Measurements from ENCODE around the gene SPINK5.

DNA sequence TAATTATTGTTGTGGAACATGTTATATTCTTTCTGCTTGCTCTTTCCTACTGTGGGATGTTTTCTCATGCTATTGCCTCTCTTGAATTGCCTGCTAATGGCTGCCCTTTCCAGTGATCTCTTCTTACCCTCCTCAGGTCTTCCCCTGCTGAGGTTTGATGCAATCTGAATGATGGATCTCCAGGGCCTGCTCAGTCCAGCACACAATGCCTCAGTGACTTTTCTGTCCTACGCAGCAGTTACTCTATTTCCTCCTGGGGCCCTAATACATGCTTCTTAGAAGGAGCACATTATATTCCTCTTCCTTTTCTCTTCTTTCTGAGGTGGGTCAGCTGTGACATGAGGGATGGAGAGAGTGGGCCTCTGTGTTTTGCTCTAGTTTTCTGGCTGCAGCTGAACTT is 104.5 kb downstream of the SPINK5 start, which contains the start of gene SPINK14:
- TF ChIP-seq, protein P1, sequence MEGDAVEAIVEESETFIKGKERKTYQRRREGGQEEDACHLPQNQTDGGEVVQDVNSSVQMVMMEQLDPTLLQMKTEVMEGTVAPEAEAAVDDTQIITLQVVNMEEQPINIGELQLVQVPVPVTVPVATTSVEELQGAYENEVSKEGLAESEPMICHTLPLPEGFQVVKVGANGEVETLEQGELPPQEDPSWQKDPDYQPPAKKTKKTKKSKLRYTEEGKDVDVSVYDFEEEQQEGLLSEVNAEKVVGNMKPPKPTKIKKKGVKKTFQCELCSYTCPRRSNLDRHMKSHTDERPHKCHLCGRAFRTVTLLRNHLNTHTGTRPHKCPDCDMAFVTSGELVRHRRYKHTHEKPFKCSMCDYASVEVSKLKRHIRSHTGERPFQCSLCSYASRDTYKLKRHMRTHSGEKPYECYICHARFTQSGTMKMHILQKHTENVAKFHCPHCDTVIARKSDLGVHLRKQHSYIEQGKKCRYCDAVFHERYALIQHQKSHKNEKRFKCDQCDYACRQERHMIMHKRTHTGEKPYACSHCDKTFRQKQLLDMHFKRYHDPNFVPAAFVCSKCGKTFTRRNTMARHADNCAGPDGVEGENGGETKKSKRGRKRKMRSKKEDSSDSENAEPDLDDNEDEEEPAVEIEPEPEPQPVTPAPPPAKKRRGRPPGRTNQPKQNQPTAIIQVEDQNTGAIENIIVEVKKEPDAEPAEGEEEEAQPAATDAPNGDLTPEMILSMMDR (IDR thresholded peaks at IDR 0.05; ENCODE audit: low read depth, low read length, missing input control) = no peak
- no peak for TF ChIP-seq TAF1 (conservative IDR thresholded peaks at IDR 0.05)
